ENCODE data around the gene SYT13.

SYT13 gene, protein sequence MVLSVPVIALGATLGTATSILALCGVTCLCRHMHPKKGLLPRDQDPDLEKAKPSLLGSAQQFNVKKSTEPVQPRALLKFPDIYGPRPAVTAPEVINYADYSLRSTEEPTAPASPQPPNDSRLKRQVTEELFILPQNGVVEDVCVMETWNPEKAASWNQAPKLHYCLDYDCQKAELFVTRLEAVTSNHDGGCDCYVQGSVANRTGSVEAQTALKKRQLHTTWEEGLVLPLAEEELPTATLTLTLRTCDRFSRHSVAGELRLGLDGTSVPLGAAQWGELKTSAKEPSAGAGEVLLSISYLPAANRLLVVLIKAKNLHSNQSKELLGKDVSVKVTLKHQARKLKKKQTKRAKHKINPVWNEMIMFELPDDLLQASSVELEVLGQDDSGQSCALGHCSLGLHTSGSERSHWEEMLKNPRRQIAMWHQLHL

DNA sequence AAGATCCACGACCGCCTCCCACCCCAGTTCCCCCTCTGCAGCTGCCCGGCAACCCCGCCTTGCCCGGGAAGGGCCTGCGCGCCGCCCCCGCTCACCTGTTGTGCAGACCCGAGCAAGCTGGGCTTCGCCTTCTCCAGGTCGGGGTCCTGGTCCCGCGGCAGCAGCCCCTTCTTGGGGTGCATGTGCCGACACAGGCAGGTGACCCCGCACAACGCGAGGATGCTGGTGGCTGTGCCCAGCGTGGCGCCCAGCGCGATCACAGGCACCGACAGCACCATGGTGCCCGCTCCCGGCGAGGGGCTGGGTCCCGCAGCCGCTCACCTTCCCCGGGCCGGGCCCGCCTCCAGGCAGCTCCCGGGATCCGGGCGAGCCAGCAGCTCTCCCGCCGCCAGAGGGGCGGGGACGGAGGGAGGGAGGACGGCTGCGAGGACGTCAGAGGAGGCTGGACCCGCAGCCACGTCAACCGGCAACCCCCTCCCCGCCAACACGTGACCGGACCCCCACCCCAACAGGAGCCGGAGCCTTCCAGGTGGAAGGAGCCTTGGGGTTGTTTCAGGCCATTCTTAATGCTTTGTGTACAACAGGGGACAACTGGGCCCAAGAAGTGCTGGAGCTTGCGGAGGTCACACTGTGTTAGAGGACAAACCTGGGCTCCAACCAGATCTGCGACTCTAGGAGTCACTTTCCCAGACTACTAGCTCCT is at the start of gene SYT13:
Gene SYT13 (minus strand): TSS at position 412 of the 703 bp plus-strand sequence. CDS start 134 bp downstream, at position 278.
- ATAC-seq (replicated peaks; ENCODE audit: extremely low read depth, poor library complexity, severe bottlenecking) (no peak), DNase-seq (ENCODE audit: low spot score in 2 of 2) (no peak)
- Mint-ChIP-seq H3K4me3 (no peak within 1 kb of the TSS), H3K27ac (ENCODE audit: low read depth) (no peak within 1 kb of the TSS), H3K36me3 (ENCODE audit: insufficient read depth) (no peaks in the 10 kb centered on the region), H3K4me1 (no peaks in the 10 kb centered on the region), H3K9me3 (no peaks in the 10 kb centered on the region), H3K27me3 (peaks cover 79% of the 10 kb centered on the region)

DNA sequence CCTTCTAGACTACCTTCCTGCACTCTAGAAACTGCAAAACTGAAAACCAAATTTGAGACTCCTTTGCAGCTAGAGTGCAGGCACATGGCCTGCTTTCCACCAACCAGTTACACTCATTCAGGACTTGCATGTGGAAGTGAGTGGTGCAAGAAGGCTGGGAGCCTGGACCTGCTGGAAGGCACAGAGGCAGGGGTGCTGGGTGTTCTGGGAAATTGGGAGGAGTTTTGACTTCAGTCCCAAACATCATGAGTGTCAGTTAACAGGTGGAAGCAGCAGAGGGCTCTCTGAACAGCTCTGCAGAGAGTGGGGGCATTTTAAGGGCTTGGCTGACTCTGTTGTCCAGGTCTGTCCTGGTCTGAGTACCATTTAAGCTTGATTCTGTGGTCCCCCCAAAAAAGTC is 49.3 kb upstream of the SYT13 start:
- Mint-ChIP-seq H3K36me3 (ENCODE audit: insufficient read depth) (peaks cover 2% of the 10 kb centered on the region), H3K4me3 (no peak overlapping the region), H3K9me3 (no peaks in the 10 kb centered on the region), H3K27me3 (peaks cover 29% of the 10 kb centered on the region), H3K27ac (ENCODE audit: low read depth) (no peak overlapping the region), H3K4me1 (peaks cover 11% of the 10 kb centered on the region)
- ATAC-seq (replicated peaks; ENCODE audit: extremely low read depth, poor library complexity, severe bottlenecking) (no peak), DNase-seq (ENCODE audit: low spot score in 2 of 2) (no peak)

DNA sequence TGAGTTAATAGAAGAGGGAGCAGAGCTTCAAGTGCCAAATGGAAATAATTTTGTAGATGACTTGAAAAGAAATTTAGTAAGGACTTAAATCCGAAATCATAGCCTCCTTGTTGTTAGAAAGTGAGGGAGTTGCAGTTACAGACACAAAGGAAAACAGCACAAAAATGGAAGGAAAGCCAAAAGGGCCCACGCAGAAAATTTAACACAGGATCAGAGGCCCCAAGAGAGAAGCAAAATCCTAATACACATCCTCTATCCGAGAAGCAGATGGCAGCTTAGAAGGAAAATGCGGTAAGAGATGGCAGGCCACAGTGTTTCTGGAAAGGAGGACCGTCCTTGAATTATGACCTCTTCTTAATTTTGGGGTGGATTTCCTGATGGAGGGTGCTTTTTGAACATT is 48.7 kb upstream of the SYT13 start:
- Mint-ChIP-seq H3K36me3 (ENCODE audit: insufficient read depth) (peaks cover 2% of the 10 kb centered on the region), H3K4me3 (no peak overlapping the region), H3K27ac (ENCODE audit: low read depth) (peak overlapping the region; percentile 16), H3K27me3 (peaks cover 30% of the 10 kb centered on the region), H3K9me3 (no peaks in the 10 kb centered on the region), H3K4me1 (peaks cover 5% of the 10 kb centered on the region)
- DNase-seq (ENCODE audit: low spot score in 2 of 2), result no peak
- ATAC-seq (replicated peaks; ENCODE audit: extremely low read depth, poor library complexity, severe bottlenecking), result no peak

DNA sequence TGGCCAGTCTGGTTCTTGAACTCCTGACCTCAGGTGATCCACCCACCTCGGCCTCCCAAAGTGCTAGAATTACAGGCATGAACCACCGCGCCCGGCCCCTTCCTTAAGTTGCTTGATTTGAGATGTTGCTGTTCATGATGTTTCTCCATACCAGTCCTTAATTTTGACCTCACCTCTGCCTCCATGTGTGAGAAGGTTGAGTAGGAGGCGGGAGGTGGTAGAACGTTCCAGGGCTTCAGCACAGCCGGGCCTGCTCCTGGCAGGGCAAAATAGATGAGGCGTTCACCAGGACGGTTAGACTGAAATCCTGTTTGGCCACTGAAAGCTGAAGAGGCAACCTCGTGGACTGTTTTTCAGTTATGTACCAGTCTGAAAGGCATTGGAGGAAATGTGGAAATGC is 48.3 kb upstream of the SYT13 start:
- H3K36me3 Mint-ChIP-seq (ENCODE audit: insufficient read depth), result peaks cover 2% of the 10 kb centered on the region
- DNase-seq (ENCODE audit: low spot score in 2 of 2) (no peak), ATAC-seq (replicated peaks; ENCODE audit: extremely low read depth, poor library complexity, severe bottlenecking) (no peak)
- no peak overlapping the region for H3K4me3 Mint-ChIP-seq
- peak overlapping the region; percentile 16 for H3K27ac Mint-ChIP-seq (ENCODE audit: low read depth)
- H3K4me1 Mint-ChIP-seq, result peaks cover under 1% of the 10 kb centered on the region
- no peaks in the 10 kb centered on the region for H3K9me3 Mint-ChIP-seq
- H3K27me3 Mint-ChIP-seq, result peaks cover 30% of the 10 kb centered on the region

DNA sequence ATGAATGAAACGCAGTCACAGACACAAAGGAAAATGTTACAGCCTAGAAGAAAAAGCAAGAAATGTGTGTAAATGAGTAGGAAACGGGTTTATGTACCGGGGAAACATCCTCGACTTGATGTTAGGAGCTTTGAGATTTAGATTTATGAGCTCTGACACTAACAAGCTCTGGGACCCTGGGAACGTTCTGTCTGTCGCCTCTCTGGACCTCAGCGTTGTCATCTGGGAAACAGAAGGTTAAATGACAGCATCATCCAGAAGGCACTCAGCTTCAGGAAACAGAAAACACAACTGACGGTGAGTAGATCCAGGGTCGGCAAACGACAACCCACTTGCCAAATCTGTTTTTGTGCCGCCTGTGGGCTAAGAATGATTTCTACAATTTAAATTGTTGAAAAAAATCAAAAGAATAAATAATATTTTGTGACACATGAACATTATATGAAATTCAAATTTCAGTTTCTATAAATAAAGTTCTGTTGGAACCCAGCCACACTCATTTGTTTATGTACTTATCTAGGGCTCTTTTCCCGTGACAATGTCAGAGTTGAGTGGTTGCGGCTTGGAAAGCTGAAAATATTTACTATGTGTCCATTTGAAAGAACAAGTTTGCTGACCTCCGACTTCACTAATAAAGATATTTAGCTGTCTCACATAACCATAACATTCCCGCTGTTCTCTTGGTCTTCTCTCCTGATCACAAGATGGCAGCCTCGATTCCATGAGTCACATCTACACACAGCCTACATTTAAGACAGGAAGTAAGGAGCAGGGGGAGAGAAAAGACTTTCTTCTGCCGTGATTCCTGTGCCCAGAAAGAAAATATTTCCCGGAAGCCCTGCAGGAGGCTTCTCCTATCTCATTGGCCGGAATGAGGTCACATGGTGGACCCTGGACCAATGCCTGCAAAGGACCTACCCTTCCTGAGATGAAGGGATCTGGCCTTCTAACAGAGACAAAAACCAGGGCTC is 47.1 kb upstream of the SYT13 start:
- Mint-ChIP-seq H3K36me3 (ENCODE audit: insufficient read depth) (no peaks in the 10 kb centered on the region), H3K27ac (ENCODE audit: low read depth) (no peak overlapping the region), H3K4me3 (no peak overlapping the region), H3K9me3 (no peaks in the 10 kb centered on the region), H3K27me3 (peaks cover 30% of the 10 kb centered on the region), H3K4me1 (no peaks in the 10 kb centered on the region)
- ATAC-seq (replicated peaks; ENCODE audit: extremely low read depth, poor library complexity, severe bottlenecking), result no peak
- DNase-seq (ENCODE audit: low spot score in 2 of 2), result no peak

DNA sequence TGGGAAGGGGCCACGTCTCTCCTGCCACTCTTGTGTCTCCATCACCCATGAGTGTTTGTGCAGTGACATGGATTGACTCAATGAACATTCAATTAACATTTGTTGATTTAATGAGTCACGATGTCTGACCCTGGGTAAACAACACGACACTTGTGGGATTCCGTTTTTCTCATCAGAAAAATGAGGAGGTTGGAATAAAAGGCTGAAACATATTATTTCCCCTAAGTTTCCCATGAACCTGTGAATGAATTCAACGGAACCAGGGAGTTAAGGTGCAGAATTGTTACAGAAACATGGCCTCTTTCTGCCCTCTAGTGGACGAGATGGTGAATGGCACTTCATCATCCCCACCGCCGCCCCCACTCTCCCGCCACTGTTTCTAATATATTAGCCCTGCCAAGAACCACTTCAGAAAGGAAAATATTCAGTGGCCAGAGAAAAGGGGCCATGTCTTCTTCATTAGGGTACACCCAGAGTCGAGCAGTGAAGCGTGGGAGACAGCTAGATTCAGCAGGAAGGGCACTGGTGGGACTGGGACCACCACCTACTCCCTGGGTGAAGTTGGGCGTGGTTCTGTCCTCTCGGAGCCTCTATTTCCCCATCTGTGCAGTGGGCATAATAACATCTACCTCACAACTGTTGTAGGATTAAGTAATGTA is 46.3 kb upstream of the SYT13 start:
- DNase-seq (ENCODE audit: low spot score in 2 of 2), result no peak
- Mint-ChIP-seq H3K36me3 (ENCODE audit: insufficient read depth) (no peaks in the 10 kb centered on the region), H3K27ac (ENCODE audit: low read depth) (no peak overlapping the region), H3K4me1 (no peaks in the 10 kb centered on the region), H3K27me3 (peaks cover 33% of the 10 kb centered on the region), H3K4me3 (no peak overlapping the region), H3K9me3 (no peaks in the 10 kb centered on the region)
- no peak for ATAC-seq (replicated peaks; ENCODE audit: extremely low read depth, poor library complexity, severe bottlenecking)

DNA sequence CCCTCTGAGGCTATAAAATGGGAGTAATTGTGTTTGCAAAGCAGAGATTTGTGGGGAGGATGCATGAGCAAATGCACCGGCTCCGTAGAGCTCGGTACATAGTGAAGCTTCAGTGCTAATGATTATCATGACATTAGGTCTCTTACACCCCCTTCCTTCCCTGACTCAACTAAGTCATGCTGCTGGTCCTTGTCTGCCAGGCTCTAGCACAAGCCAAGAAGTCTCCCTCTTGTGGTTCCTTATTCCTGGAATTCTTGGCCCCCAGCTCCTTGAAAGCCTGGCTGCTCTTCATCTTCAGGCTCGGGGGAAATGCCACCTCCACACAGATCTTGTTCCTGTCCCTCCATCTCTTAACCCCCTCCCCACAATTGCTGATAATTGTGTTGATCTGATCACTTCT is 45.7 kb upstream of the SYT13 start:
- peaks cover 39% of the 10 kb centered on the region for H3K27me3 Mint-ChIP-seq
- no peak overlapping the region for H3K4me3 Mint-ChIP-seq
- H3K36me3 Mint-ChIP-seq (ENCODE audit: insufficient read depth), result no peaks in the 10 kb centered on the region
- DNase-seq (ENCODE audit: low spot score in 2 of 2), result no peak
- no peak for ATAC-seq (replicated peaks; ENCODE audit: extremely low read depth, poor library complexity, severe bottlenecking)
- no peaks in the 10 kb centered on the region for H3K9me3 Mint-ChIP-seq
- no peaks in the 10 kb centered on the region for H3K4me1 Mint-ChIP-seq
- H3K27ac Mint-ChIP-seq (ENCODE audit: low read depth), result no peak overlapping the region

DNA sequence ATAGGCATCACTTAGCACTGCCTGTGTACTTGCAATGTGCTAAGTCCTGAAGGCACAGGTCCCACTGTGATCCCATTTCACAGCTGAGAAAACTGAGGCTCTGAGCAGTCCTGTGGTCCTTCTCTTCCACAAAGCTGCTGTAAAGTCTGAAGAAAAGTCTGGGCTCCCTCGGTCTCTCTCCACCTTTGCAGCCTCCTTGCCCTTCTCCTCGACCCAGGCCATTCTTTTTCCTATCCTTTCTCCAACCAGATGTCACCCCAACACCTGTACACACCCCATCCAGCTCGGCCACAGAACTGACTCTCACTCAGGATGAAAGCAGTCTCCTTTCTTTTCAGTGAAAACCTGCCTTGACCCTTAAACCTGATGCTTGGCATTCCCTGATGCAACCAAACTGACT is 42.6 kb upstream of the SYT13 start:
- DNase-seq (ENCODE audit: low spot score in 2 of 2) (no peak), ATAC-seq (replicated peaks; ENCODE audit: extremely low read depth, poor library complexity, severe bottlenecking) (no peak)
- Mint-ChIP-seq H3K27me3 (peaks cover 46% of the 10 kb centered on the region), H3K9me3 (no peaks in the 10 kb centered on the region), H3K36me3 (ENCODE audit: insufficient read depth) (no peaks in the 10 kb centered on the region), H3K4me3 (no peak overlapping the region), H3K27ac (ENCODE audit: low read depth) (no peak overlapping the region), H3K4me1 (no peaks in the 10 kb centered on the region)

DNA sequence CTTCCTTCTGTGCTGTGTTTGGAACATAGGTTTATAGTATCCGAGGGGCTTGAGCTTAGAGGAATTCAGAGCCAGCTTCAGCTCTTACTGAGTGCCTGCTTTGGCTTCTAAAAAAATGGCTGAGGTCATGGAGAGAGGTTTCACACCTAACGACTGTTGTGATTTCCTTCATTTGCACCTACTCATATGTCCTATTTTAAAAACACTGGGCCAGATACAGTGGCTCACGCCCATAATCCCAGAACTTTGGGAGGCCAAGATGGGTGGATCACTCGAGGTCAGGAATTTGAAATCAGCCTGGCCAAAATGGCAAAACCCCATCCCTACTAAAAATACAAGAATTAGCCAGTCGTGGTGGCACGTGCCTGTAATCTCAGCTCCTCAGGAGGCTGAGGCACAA is 38.3 kb upstream of the SYT13 start:
- H3K4me3 Mint-ChIP-seq, result no peak overlapping the region
- no peaks in the 10 kb centered on the region for H3K9me3 Mint-ChIP-seq
- H3K36me3 Mint-ChIP-seq (ENCODE audit: insufficient read depth), result no peaks in the 10 kb centered on the region
- H3K27me3 Mint-ChIP-seq, result peaks cover 50% of the 10 kb centered on the region
- ATAC-seq (replicated peaks; ENCODE audit: extremely low read depth, poor library complexity, severe bottlenecking) (no peak), DNase-seq (ENCODE audit: low spot score in 2 of 2) (no peak)
- no peak overlapping the region for H3K27ac Mint-ChIP-seq (ENCODE audit: low read depth)
- H3K4me1 Mint-ChIP-seq, result no peaks in the 10 kb centered on the region

DNA sequence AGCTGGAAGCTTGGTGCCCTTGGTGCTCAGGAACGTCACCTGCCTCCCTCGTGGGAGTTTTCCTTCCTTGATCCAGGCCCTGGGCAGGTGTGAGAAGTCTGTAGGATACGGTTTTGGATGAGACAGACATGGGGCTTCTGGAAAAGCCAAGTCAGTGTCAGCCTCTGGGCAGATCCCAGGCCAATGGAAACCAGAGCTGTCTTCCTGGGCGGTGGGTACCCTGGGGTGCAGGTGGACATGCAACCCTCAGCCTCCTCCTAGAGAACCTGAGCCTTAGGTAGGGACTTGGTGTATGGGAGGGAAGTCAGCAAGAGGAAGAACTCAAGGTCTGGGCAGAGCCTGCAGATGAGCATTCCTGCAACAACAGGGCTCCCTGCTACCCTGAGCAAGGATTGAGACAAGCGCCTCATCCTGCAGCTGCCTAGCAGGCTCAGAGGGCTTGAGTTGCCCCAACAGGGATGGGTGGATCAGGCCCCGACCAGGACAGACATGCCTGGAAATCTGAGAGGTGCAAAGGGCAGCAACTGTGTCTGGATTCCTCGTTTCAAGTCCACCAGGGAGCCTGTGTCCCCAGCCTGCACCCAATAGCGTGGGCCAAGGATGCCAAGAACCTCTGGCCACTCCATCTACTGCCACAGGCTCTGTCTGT is 37.6 kb upstream of the SYT13 start:
- H3K36me3 Mint-ChIP-seq (ENCODE audit: insufficient read depth), result no peaks in the 10 kb centered on the region
- no peak for DNase-seq (ENCODE audit: low spot score in 2 of 2)
- no peaks in the 10 kb centered on the region for H3K4me1 Mint-ChIP-seq
- peaks cover 55% of the 10 kb centered on the region for H3K27me3 Mint-ChIP-seq
- ATAC-seq (replicated peaks; ENCODE audit: extremely low read depth, poor library complexity, severe bottlenecking), result no peak
- no peak overlapping the region for H3K4me3 Mint-ChIP-seq
- no peaks in the 10 kb centered on the region for H3K9me3 Mint-ChIP-seq
- H3K27ac Mint-ChIP-seq (ENCODE audit: low read depth), result no peak overlapping the region

DNA sequence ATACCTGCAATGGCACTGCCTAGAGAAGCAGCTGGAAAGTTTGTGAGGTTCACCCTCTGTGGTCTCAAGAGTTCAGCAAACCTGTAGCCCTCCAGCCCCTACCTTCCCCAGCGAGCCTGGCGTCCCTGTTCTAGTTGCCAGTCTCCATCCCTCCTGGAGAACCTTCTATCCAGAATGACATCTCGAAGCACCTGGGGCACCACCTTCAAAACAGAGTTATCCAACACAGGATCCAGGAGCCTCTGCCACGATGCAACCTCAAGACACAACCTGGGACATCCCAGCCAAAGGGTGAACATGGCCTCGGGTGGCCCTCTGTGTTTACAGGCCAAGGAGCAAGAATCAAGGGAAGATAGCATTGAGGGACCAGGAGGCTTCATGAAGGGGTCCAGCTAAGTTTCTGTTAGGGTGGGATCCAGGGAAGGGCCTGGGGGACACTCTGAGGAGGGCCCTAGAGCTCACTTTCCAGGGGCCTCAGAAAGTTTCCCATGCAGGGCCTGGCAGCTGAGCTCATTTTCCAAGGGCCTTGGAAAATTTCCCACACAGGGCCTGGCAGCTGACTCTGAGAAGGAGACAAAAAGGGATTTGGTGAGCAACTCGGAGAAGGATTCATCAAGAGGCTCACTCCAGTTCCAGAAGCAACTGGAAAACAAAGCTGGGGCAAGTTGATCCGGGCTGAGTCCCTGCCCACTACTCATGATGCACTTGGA is 36.9 kb upstream of the SYT13 start:
- Mint-ChIP-seq H3K9me3 (no peaks in the 10 kb centered on the region), H3K27me3 (peaks cover 58% of the 10 kb centered on the region), H3K27ac (ENCODE audit: low read depth) (no peak overlapping the region), H3K4me3 (no peak overlapping the region), H3K4me1 (no peaks in the 10 kb centered on the region), H3K36me3 (ENCODE audit: insufficient read depth) (no peaks in the 10 kb centered on the region)
- DNase-seq (ENCODE audit: low spot score in 2 of 2) (no peak), ATAC-seq (replicated peaks; ENCODE audit: extremely low read depth, poor library complexity, severe bottlenecking) (no peak)
